ENCODE results near the gene KLHL30.

Gene KLHL30

DNA sequence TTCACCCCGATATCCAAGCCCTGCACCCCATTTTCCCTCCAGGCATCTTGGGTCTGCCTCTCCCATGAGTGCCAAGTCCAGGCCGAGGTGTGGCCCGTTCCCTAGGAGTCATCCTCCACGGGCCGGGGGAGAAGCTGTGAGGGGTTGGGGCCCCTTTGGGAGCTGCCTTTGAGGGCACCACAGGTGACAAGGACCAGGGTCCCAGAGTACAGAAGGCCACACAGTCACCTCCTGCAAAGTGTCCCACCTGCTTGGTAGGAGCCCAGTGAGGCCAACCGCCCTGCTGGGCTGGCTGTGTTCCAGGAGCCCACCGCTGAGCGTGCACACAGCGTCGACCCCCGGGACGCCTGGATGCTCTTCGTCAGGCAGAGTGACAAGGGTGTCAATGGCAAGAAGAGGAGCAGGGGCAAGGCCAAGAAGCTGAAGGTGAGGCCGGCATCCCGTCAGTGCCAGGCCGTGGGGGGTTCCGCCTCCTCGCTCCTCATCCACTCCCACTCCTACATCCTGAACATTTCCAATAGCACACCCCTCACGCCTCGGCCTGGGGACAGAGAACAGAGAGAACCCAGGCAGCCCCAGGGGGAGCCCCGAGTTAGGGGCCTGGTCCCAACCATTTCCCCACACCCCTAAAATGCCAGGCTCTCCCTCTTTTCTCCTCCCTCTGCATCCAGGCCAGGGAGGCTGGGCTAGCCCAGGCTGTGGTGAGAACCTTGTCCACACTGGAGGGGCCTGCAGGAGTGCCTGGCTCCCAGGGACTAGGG is 23.0 kb downstream of the KLHL30 start:
- TF ChIP-seq, protein P1, sequence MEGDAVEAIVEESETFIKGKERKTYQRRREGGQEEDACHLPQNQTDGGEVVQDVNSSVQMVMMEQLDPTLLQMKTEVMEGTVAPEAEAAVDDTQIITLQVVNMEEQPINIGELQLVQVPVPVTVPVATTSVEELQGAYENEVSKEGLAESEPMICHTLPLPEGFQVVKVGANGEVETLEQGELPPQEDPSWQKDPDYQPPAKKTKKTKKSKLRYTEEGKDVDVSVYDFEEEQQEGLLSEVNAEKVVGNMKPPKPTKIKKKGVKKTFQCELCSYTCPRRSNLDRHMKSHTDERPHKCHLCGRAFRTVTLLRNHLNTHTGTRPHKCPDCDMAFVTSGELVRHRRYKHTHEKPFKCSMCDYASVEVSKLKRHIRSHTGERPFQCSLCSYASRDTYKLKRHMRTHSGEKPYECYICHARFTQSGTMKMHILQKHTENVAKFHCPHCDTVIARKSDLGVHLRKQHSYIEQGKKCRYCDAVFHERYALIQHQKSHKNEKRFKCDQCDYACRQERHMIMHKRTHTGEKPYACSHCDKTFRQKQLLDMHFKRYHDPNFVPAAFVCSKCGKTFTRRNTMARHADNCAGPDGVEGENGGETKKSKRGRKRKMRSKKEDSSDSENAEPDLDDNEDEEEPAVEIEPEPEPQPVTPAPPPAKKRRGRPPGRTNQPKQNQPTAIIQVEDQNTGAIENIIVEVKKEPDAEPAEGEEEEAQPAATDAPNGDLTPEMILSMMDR (conservative IDR thresholded peaks at IDR 0.05; ENCODE audit: low read depth, low read length): no peak

DNA sequence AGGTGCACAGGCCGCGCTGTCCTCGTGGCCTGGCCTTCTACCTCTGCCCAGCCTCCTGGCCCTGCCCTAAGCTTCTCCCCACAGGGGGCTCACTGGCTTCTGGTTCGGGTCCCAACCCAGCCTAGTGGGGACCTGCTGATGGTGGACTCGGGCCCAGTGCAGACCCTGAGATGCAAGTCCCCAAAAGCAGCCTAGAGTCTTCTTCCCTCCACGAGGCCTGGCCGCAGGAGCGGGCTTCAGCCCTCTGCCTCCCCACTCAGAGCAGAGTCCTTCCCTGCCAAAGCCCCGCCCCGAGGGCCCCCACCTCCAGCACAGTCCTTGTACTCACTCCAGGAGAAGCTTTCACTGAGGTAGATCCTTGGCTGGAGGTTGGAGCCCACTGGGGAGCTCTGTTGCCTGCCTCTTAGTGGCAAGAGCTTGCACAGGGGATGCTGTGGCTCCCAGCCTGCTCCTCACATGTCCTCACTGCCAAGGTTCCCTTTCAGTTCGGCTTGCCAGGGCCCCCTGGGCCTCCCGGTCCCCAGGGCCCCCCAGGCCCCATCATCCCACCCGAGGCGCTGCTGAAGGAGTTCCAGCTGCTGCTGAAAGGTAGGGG is 23.9 kb downstream of the KLHL30 start:
- TF ChIP-seq, protein P1 (conservative IDR thresholded peaks at IDR 0.05; ENCODE audit: low read depth, low read length): no peak
- Histone ChIP-seq H4K20me1 (ENCODE audit: insufficient read depth) (no peaks in the 10 kb centered on the region), H3K27me3 (ENCODE audit: insufficient read depth, low read depth) (no peaks in the 10 kb centered on the region), H3K4me2 (no peak overlapping the region), H3K79me2 (ENCODE audit: insufficient read depth, low read depth) (no peaks in the 10 kb centered on the region), H3K9ac (no peak overlapping the region), H3K27ac (no peak overlapping the region), H3K36me3 (ENCODE audit: insufficient read depth) (no peaks in the 10 kb centered on the region), H2AFZ (ENCODE audit: low read depth) (no peak overlapping the region), H3K4me3 (IDR thresholded peaks at IDR 0.05; ENCODE audit: insufficient read depth, low read depth, low read length) (no peak overlapping the region), H3K4me1 (ENCODE audit: low read depth, poor library complexity, severe bottlenecking) (no peaks in the 10 kb centered on the region)

More for the DNA sequence above, 23.0 kb downstream of the KLHL30 start:
- Histone ChIP-seq H3K4me3 (IDR thresholded peaks at IDR 0.05; ENCODE audit: insufficient read depth, low read depth, low read length) (no peak overlapping the region), H4K20me1 (ENCODE audit: insufficient read depth) (no peaks in the 10 kb centered on the region), H2AFZ (ENCODE audit: low read depth) (no peak overlapping the region), H3K79me2 (ENCODE audit: insufficient read depth, low read depth) (no peaks in the 10 kb centered on the region), H3K9ac (no peak overlapping the region), H3K27ac (no peak overlapping the region), H3K4me1 (ENCODE audit: low read depth, poor library complexity, severe bottlenecking) (no peaks in the 10 kb centered on the region), H3K27me3 (ENCODE audit: insufficient read depth, low read depth) (no peaks in the 10 kb centered on the region), H3K4me2 (no peak overlapping the region), H3K36me3 (ENCODE audit: insufficient read depth) (no peaks in the 10 kb centered on the region)

DNA sequence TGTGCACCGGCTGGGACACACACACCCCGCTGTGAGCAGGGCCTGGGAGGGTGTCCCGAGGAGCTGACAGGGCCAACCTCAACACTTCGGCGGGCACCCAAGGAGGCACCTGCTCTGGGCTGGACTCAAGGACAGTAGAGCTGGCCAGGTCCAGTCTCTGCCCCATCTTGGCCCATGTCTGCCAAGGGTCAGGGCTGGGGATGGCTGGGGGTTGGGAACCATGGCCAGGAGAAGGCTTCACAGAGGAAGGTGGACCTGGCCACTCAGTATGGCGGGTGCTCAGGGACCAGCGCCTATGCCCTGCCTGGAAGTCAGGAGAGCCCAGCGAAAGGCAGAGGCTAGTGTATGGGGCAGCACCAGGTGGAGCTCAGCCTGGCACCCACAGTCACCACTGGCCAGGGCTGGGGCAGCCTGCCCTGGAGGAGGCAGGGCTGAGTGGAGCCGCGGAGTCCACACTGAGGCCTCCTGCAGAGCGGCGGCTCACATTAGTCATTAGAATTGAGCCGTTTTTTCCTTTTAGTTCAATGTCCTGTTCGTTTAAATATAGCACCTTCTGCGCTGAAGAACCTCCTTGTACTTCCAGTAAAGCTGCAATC is 24.5 kb downstream of the KLHL30 start:
- Histone ChIP-seq H3K4me3 (IDR thresholded peaks at IDR 0.05; ENCODE audit: insufficient read depth, low read depth, low read length) (no peak overlapping the region), H4K20me1 (ENCODE audit: insufficient read depth) (no peaks in the 10 kb centered on the region), H3K27ac (no peak overlapping the region), H3K9ac (no peak overlapping the region), H3K79me2 (ENCODE audit: insufficient read depth, low read depth) (no peaks in the 10 kb centered on the region), H2AFZ (ENCODE audit: low read depth) (no peak overlapping the region), H3K27me3 (ENCODE audit: insufficient read depth, low read depth) (no peaks in the 10 kb centered on the region), H3K4me2 (no peak overlapping the region), H3K4me1 (ENCODE audit: low read depth, poor library complexity, severe bottlenecking) (no peaks in the 10 kb centered on the region), H3K36me3 (ENCODE audit: insufficient read depth) (no peaks in the 10 kb centered on the region)
- TF ChIP-seq, protein P1 (conservative IDR thresholded peaks at IDR 0.05; ENCODE audit: low read depth, low read length): no peak

DNA sequence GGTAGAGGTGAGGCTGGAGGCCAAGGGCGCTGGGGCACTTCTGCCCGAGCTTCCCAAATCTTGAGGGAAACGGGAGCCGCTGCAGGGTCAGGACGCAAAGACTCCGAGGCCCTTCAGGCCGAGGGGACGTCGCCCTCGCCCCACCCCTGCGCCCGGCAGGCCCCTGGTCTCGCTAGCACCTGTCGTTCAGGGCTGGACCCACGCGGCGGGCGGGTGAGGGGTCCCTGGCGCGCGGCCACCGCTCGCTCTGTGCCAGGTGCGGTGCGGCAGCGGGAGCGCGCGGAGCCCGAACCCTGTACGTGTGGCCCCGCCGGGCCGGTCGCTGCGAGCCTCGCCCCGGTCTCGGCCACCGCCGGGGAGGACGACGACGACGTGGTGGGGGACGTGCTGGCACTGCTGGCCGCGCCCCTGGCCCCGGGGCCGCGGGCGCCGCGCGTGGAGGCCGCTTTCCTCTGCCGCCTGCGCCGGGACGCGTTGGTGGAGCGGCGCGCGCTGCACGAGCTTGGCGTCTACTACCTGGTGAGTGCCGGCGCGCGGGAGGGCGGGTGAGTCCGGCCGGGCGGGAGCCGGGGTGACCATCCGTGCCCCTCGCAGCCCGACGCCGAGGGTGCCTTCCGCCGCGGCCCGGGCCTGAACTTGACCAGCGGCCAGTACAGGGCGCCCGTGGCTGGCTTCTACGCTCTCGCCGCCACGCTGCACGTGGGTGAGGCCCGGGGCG is 25.2 kb downstream of the KLHL30 start:
- Histone ChIP-seq H3K4me2 (no peak overlapping the region), H3K4me1 (ENCODE audit: low read depth, poor library complexity, severe bottlenecking) (no peaks in the 10 kb centered on the region), H3K4me3 (IDR thresholded peaks at IDR 0.05; ENCODE audit: insufficient read depth, low read depth, low read length) (no peak overlapping the region), H2AFZ (ENCODE audit: low read depth) (no peak overlapping the region), H4K20me1 (ENCODE audit: insufficient read depth) (no peaks in the 10 kb centered on the region), H3K79me2 (ENCODE audit: insufficient read depth, low read depth) (no peaks in the 10 kb centered on the region), H3K27ac (no peak overlapping the region), H3K36me3 (ENCODE audit: insufficient read depth) (no peaks in the 10 kb centered on the region), H3K9ac (no peak overlapping the region), H3K27me3 (ENCODE audit: insufficient read depth, low read depth) (no peaks in the 10 kb centered on the region)
- TF ChIP-seq, protein P1 (conservative IDR thresholded peaks at IDR 0.05; ENCODE audit: low read depth, low read length): no peak
